ENCODE measurements around the gene DMC1. TPM values are rescaled to one million over a fixed set of nuclear protein-coding genes. Genes with fewer than 3 reads are reported as not detected.

Gene DMC1
- total and polyA plus RNA-seq, 2 donors (not counting 1 experiment from before 2014, with no cell fraction given), result 0.54 to 4.0 TPM

- peaks cover 29% of the 10 kb centered on the region for H3K36me3 ChIP-seq (ENCODE audit: control insufficient read depth, insufficient read depth, low read length)
- H3K79me2 ChIP-seq (ENCODE audit: control insufficient read depth, insufficient read depth, low read length), result peaks cover 25% of the 10 kb centered on the region
- H3K27ac ChIP-seq (ENCODE audit: insufficient read depth, low read length), result no peak overlapping the region
- DNase-seq (ENCODE audit: low read depth in 2 of 2), result no peak
- H3K9me3 ChIP-seq (ENCODE audit: control insufficient read depth, insufficient read depth, low read depth, low read length), result no peaks in the 10 kb centered on the region
- no peak overlapping the region for H3K4me3 ChIP-seq (replicated peaks in 1 of 4; ENCODE audit: control extremely low read depth in 1 of 4, insufficient read depth in 1 of 4, low read depth in 3 of 4, low read length in 4 of 4)
- H2AFZ ChIP-seq (ENCODE audit: low read length), result no peak overlapping the region
- no peak overlapping the region for H3K9ac ChIP-seq (ENCODE audit: insufficient read depth, low read length)
- peaks cover 9% of the 10 kb centered on the region for H3K4me1 ChIP-seq (ENCODE audit: control insufficient read depth, extremely low read depth, insufficient read depth, low read length)
- no peaks in the 10 kb centered on the region for H4K20me1 ChIP-seq (ENCODE audit: control insufficient read depth, extremely low read depth, insufficient read depth, low read length)
- no peaks in the 10 kb centered on the region for H3K27me3 ChIP-seq (ENCODE audit: control insufficient read depth, insufficient read depth, low read length)
- TF ChIP-seq, protein P1, sequence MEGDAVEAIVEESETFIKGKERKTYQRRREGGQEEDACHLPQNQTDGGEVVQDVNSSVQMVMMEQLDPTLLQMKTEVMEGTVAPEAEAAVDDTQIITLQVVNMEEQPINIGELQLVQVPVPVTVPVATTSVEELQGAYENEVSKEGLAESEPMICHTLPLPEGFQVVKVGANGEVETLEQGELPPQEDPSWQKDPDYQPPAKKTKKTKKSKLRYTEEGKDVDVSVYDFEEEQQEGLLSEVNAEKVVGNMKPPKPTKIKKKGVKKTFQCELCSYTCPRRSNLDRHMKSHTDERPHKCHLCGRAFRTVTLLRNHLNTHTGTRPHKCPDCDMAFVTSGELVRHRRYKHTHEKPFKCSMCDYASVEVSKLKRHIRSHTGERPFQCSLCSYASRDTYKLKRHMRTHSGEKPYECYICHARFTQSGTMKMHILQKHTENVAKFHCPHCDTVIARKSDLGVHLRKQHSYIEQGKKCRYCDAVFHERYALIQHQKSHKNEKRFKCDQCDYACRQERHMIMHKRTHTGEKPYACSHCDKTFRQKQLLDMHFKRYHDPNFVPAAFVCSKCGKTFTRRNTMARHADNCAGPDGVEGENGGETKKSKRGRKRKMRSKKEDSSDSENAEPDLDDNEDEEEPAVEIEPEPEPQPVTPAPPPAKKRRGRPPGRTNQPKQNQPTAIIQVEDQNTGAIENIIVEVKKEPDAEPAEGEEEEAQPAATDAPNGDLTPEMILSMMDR (conservative IDR thresholded peaks at IDR 0.05 in 1 of 2, IDR thresholded peaks at IDR 0.05 in 1 of 2; ENCODE audit: low read depth in 1 of 2, low read length in 2 of 2), result no peak
- no peak for TF ChIP-seq EZH2 (IDR thresholded peaks at IDR 0.05; ENCODE audit: low read length, missing control alignments)
- H3K4me2 ChIP-seq (ENCODE audit: extremely low read depth, insufficient read depth, low read length), result no peak overlapping the region
Measured at GRCh38 chr22:38485783-38486182, 84.2 kb downstream of the DMC1 start.

DNA sequence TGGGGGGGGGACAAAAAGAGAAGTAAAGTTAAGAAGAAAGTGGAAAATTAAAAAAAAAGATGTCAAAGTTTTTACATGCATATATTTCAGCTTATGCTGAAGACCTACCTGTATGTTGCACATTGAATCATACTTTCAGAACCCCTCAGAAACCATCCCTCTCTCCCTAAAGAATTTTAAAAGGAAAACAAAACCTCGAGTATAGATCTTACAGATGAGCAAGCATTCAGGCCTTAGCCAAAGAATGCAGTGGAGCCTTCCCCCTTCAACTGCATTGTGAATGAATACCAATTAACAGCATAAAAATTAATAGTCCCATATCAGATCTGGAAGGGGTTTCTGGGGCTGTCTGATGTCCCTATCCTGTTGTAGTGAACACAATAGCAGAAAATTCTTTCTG lies 85.7 kb downstream of the DMC1 start:
- Histone ChIP-seq H3K4me1 (ENCODE audit: control insufficient read depth, extremely low read depth, insufficient read depth, low read length) (peaks cover 5% of the 10 kb centered on the region), H3K4me2 (ENCODE audit: extremely low read depth, insufficient read depth, low read length) (no peak overlapping the region), H3K79me2 (ENCODE audit: control insufficient read depth, insufficient read depth, low read length) (peaks cover 14% of the 10 kb centered on the region), H4K20me1 (ENCODE audit: control insufficient read depth, extremely low read depth, insufficient read depth, low read length) (no peaks in the 10 kb centered on the region), H3K4me3 (replicated peaks in 1 of 4; ENCODE audit: control extremely low read depth in 1 of 4, insufficient read depth in 1 of 4, low read depth in 3 of 4, low read length in 4 of 4) (no peak overlapping the region), H2AFZ (ENCODE audit: low read length) (no peak overlapping the region), H3K9ac (ENCODE audit: insufficient read depth, low read length) (no peak overlapping the region), H3K27me3 (ENCODE audit: control insufficient read depth, insufficient read depth, low read length) (no peaks in the 10 kb centered on the region), H3K27ac (ENCODE audit: insufficient read depth, low read length) (no peak overlapping the region), H3K36me3 (ENCODE audit: control insufficient read depth, insufficient read depth, low read length) (peaks cover 20% of the 10 kb centered on the region), H3K9me3 (ENCODE audit: control insufficient read depth, insufficient read depth, low read depth, low read length) (no peaks in the 10 kb centered on the region)
- no peak for DNase-seq (ENCODE audit: low read depth in 2 of 2)
- no peak for TF ChIP-seq EZH2 (IDR thresholded peaks at IDR 0.05; ENCODE audit: low read length, missing control alignments)
- TF ChIP-seq, protein P1 (conservative IDR thresholded peaks at IDR 0.05 in 1 of 2, IDR thresholded peaks at IDR 0.05 in 1 of 2; ENCODE audit: low read depth in 1 of 2, low read length in 2 of 2), result no peak

DNA sequence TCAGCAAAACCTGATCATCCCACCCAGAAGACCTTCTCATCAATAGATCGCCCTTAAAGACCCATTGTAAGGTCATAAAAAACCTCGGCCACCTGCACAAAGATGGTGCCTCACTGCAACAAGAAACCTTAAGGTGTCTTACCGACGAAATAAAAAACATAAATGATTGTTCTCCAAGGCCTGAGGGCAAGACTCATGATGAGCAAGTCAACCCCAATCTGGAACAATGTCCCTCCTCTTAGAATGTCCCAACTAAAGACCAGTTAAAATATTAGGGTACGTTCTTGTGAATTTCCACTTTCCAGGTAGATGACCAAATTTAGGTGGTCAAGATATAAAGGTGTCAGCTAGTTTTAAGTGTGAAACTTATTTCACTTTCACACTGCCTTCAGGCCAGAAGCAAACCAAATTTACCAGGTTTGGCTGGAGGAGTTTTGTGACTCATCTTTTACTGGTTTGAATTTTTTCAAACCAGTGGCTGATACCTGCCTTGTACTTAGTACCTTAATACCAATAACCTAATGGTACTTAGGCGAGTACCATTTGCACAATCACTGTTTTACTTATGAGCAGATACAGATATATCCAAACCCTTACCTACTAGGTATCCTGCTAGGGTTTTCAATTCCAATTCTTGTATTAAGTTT lies 87.2 kb downstream of the DMC1 start:
- no peak overlapping the region for H3K4me2 ChIP-seq (ENCODE audit: extremely low read depth, insufficient read depth, low read length)
- H3K27ac ChIP-seq (ENCODE audit: insufficient read depth, low read length), result no peak overlapping the region
- no peak overlapping the region for H3K4me3 ChIP-seq (replicated peaks in 1 of 4; ENCODE audit: control extremely low read depth in 1 of 4, insufficient read depth in 1 of 4, low read depth in 3 of 4, low read length in 4 of 4)
- H3K79me2 ChIP-seq (ENCODE audit: control insufficient read depth, insufficient read depth, low read length), result peaks cover 4% of the 10 kb centered on the region
- H3K9ac ChIP-seq (ENCODE audit: insufficient read depth, low read length), result no peak overlapping the region
- H3K36me3 ChIP-seq (ENCODE audit: control insufficient read depth, insufficient read depth, low read length), result peaks cover 12% of the 10 kb centered on the region
- no peak for TF ChIP-seq EZH2 (IDR thresholded peaks at IDR 0.05; ENCODE audit: low read length, missing control alignments)
- TF ChIP-seq, protein P1 (conservative IDR thresholded peaks at IDR 0.05 in 1 of 2, IDR thresholded peaks at IDR 0.05 in 1 of 2; ENCODE audit: low read depth in 1 of 2, low read length in 2 of 2), result no peak
- no peaks in the 10 kb centered on the region for H3K9me3 ChIP-seq (ENCODE audit: control insufficient read depth, insufficient read depth, low read depth, low read length)
- DNase-seq (ENCODE audit: low read depth in 2 of 2), result no peak
- H3K4me1 ChIP-seq (ENCODE audit: control insufficient read depth, extremely low read depth, insufficient read depth, low read length), result peaks cover 5% of the 10 kb centered on the region
- no peaks in the 10 kb centered on the region for H4K20me1 ChIP-seq (ENCODE audit: control insufficient read depth, extremely low read depth, insufficient read depth, low read length)
- no peaks in the 10 kb centered on the region for H3K27me3 ChIP-seq (ENCODE audit: control insufficient read depth, insufficient read depth, low read length)
- no peak overlapping the region for H2AFZ ChIP-seq (ENCODE audit: low read length)
